Uterus (tissue), 2 donors: Measurements from ENCODE around the gene CLDN7.

ENCODE experiments used
- CTCF ChIP-seq, 4 experiments: fragments of 200-600 bp in 2 of 4; fragments of 450-650 bp in 2 of 4; sonication (generic) in 2 of 4; IDR thresholded peaks; one replicate each; pipeline ENCODE4 v1.5.1; 2016 to 2019; ENCODE audit warnings: antibody characterized with exemption in 4 of 4, mild to moderate bottlenecking in 2 of 4, moderate library complexity in 1 of 4
- POLR2A ChIP-seq, 2 donors: fragments of 450-650 bp; IDR thresholded peaks; one replicate each; pipeline ENCODE4 v1.6.1; 2016; ENCODE audit warnings: antibody characterized with exemption in 2 of 2, mild to moderate bottlenecking in 1 of 2, moderate library complexity in 1 of 2

DNA sequence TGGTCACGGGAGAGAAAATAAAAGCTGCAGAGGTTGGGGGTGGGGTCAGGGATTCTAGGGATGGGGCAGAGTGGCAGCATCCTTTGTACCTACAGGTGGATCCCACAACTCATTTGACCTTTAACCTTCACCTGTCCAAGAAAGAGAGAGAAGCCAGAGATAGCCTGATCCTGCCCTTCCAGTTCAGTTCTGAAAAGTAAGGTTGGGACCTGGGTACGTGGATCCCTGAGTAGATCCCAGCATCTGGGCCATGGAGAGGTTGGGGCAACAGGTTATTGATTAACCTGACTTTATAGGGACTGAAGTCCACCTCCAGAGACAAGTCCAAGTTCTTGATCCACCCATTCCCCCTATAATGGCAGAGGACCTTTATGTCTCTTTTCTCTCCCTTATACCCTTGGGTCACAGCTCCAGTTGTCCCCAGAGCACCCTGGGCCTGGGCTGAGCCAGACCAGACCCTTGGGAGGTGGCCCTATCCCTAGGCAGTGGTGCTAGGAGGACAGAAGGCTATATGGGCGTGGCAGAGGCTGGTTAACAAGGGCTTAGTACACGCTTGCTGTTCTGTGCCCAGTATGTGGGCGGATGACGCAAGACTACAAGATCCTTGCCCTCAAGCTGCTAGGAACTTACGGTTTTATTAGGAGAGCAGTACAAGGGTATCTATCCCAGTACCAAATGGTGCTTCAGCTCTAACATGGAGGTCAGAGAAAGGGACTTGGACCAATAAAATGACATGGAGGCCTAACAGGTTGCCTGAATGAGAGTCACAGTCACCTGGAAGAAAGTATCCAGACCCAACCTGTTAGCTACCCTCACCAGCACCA lies 3.3 kb downstream of the CLDN7 start:
- TF ChIP-seq CTCF (IDR thresholded peaks at IDR 0.05) = no peak
- no peak for TF ChIP-seq POLR2A (IDR thresholded peaks at IDR 0.05)
